Mesenchymal stem cell (in vitro differentiated cells and primary cell): Measurements from ENCODE around the gene TRA2A.

ENCODE experiments used
- DNase-seq: peaks from one replicate; pipeline ENCODE4 v3.0.0-alpha.2; 2013
- H2AFZ ChIP-seq: one replicate; pipeline ENCODE4 v1.6.1; 2013; ENCODE audit warnings: low read depth, mild to moderate bottlenecking, control low read depth, inconsistent platforms, low read length, moderate library complexity
- H2AK5ac ChIP-seq: 2 replicates; pipeline ENCODE4 v1.6.1; 2013; ENCODE audit warnings: low read length, moderate library complexity, mild to moderate bottlenecking, inconsistent platforms; ENCODE audit not compliant: severe bottlenecking
- H2BK120ac ChIP-seq: one replicate; pipeline ENCODE4 v1.6.1; 2013; ENCODE audit warnings: low read depth, mild to moderate bottlenecking, inconsistent platforms, low read length, moderate library complexity
- H2BK12ac ChIP-seq, 2 experiments: one replicate each; pipeline ENCODE4 v1.6.1; 2013; ENCODE audit warnings: inconsistent platforms in 2 of 2, low read length in 2 of 2, mild to moderate bottlenecking in 2 of 2, moderate library complexity in 2 of 2, control low read depth in 1 of 2
- H2BK15ac ChIP-seq: one replicate; pipeline ENCODE4 v1.6.1; 2013; ENCODE audit warnings: mild to moderate bottlenecking, low read depth, inconsistent platforms; ENCODE audit not compliant: poor library complexity, severe bottlenecking
- H2BK5ac ChIP-seq: 2 replicates; pipeline ENCODE4 v1.6.1; 2013; ENCODE audit warnings: low read depth, mild to moderate bottlenecking, low read length, control low read depth, inconsistent platforms; ENCODE audit not compliant: poor library complexity, severe bottlenecking
- H3K14ac ChIP-seq, 2 experiments: one replicate each; pipeline ENCODE4 v1.6.1; 2013; ENCODE audit warnings: inconsistent platforms in 2 of 2, low read length in 2 of 2, control low read depth in 1 of 2, mild to moderate bottlenecking in 1 of 2, moderate library complexity in 1 of 2
- H3K18ac ChIP-seq, 2 experiments: one replicate each; pipeline ENCODE4 v1.6.1; 2013; ENCODE audit warnings: inconsistent platforms in 2 of 2, low read length in 2 of 2, control low read depth in 1 of 2, low read depth in 1 of 2, mild to moderate bottlenecking in 1 of 2
- H3K23ac ChIP-seq, 2 experiments: one replicate each; pipeline ENCODE4 v1.6.1; 2013; ENCODE audit warnings: inconsistent platforms in 2 of 2, low read length in 2 of 2, mild to moderate bottlenecking in 2 of 2, moderate library complexity in 2 of 2, control low read depth in 1 of 2
- H3K27ac ChIP-seq: 2 replicates; pipeline ENCODE4 v1.5.1; 2013; ENCODE audit warnings: mild to moderate bottlenecking, moderate library complexity, low read length, control low read depth, inconsistent platforms; ENCODE audit not compliant: poor library complexity, severe bottlenecking
- H3K27me3 ChIP-seq, 2 experiments: 2 replicates each; pipeline versions ENCODE4 v1.6.1 to v1.7.0; 2013; ENCODE audit warnings: low read length in 2 of 2, mild to moderate bottlenecking in 2 of 2, moderate library complexity in 2 of 2, control low read depth in 1 of 2, inconsistent platforms in 1 of 2; ENCODE audit not compliant: control insufficient read depth in 1 of 2, insufficient read depth in 1 of 2
- H3K36me3 ChIP-seq, 2 experiments: 2 replicates each; pipeline versions ENCODE4 v1.6.1 to v1.7.0; 2013; ENCODE audit warnings: low read length in 2 of 2, control low read depth in 1 of 2, inconsistent platforms in 1 of 2, low read depth in 1 of 2, mild to moderate bottlenecking in 1 of 2; ENCODE audit not compliant: insufficient read depth in 2 of 2, control insufficient read depth in 1 of 2
- H3K4ac ChIP-seq, 2 experiments: one replicate each; pipeline ENCODE4 v1.6.1; 2013; ENCODE audit warnings: inconsistent platforms in 2 of 2, low read length in 2 of 2, mild to moderate bottlenecking in 2 of 2, moderate library complexity in 2 of 2, control low read depth in 1 of 2, low read depth in 1 of 2
- H3K4me1 ChIP-seq: 2 replicates; pipeline ENCODE4 v1.6.1; 2013; ENCODE audit warnings: low read depth, low read length, control low read depth; ENCODE audit not compliant: control insufficient read depth, insufficient read depth
- H3K4me2 ChIP-seq: 2 replicates; pipeline ENCODE4 v1.6.1; 2013; ENCODE audit warnings: low read length, mild to moderate bottlenecking, inconsistent platforms; ENCODE audit not compliant: poor library complexity, severe bottlenecking
- H3K4me3 ChIP-seq, 2 experiments: 2 replicates each; pipeline versions ENCODE4 v1.5.1 to v1.7.0; 2013; ENCODE audit warnings: low read length in 2 of 2, mild to moderate bottlenecking in 2 of 2, control low read depth in 1 of 2, low read depth in 1 of 2; ENCODE audit not compliant: insufficient read depth in 1 of 2
- H3K79me1 ChIP-seq: replicated peaks from 2 replicates; pipeline ENCODE4 v1.6.1; 2013; ENCODE audit warnings: mild to moderate bottlenecking, control low read depth, low read length, inconsistent platforms; ENCODE audit not compliant: poor library complexity, severe bottlenecking
- H3K9ac ChIP-seq: 2 replicates; pipeline ENCODE4 v1.7.0; 2013; ENCODE audit warnings: mild to moderate bottlenecking, low read length, moderate library complexity
- H3K9me3 ChIP-seq: 2 replicates; pipeline ENCODE4 v1.7.0; 2013; ENCODE audit warnings: mild to moderate bottlenecking, low read length; ENCODE audit not compliant: control insufficient read depth
- H4K8ac ChIP-seq: one replicate; pipeline ENCODE4 v1.6.1; 2013; ENCODE audit warnings: inconsistent platforms, mild to moderate bottlenecking, low read length, moderate library complexity
- H4K91ac ChIP-seq: one replicate; pipeline ENCODE4 v1.6.1; 2013; ENCODE audit warnings: mild to moderate bottlenecking, low read length, inconsistent platforms
- WGBS: methylation state at CpG from one replicate; pipeline ENCODE4 v1.1.7; 2013; ENCODE audit warnings: mixed read lengths; 5-methylcytosine and 5-hydroxymethylcytosine counted together

Gene TRA2A

GRCh38 chr7:23539494-23539907 is 7.7 kb upstream of the TRA2A start:
- no peak overlapping the region for H2BK15ac ChIP-seq
- H3K14ac ChIP-seq = no peak overlapping the region
- H3K36me3 ChIP-seq = no peaks in the 10 kb centered on the region
- no peaks in the 10 kb centered on the region for H3K79me1 ChIP-seq
- no peak overlapping the region for H2BK5ac ChIP-seq
- no peak overlapping the region for H3K9ac ChIP-seq
- no peak for DNase-seq
- H2BK120ac ChIP-seq = no peak overlapping the region
- H2AK5ac ChIP-seq = no peak overlapping the region
- H2AFZ ChIP-seq = no peak overlapping the region
- H2BK12ac ChIP-seq = no peak overlapping the region
- H3K27ac ChIP-seq = no peak overlapping the region
- no peaks in the 10 kb centered on the region for H3K27me3 ChIP-seq
- no peak overlapping the region for H3K4me3 ChIP-seq
- no peak overlapping the region for H3K23ac ChIP-seq
- H3K18ac ChIP-seq = no peak overlapping the region
- no peak overlapping the region for H3K4ac ChIP-seq
- no peak overlapping the region for H3K4me2 ChIP-seq
- 83% methylated on average over 4 of the region's 4 CpGs for WGBS
- no peak overlapping the region for H4K91ac ChIP-seq
- H4K8ac ChIP-seq = no peak overlapping the region
- no peaks in the 10 kb centered on the region for H3K9me3 ChIP-seq
- H3K4me1 ChIP-seq = no peaks in the 10 kb centered on the region

GRCh38 chr7:23538301-23538700 is 6.5 kb upstream of the TRA2A start:
- Histone ChIP-seq H2BK15ac (no peak overlapping the region), H3K4me2 (no peak overlapping the region), H3K4ac (no peak overlapping the region), H2BK12ac (no peak overlapping the region), H2AFZ (no peak overlapping the region), H3K4me3 (no peak overlapping the region), H3K18ac (no peak overlapping the region), H3K4me1 (no peaks in the 10 kb centered on the region), H3K27ac (no peak overlapping the region), H4K91ac (no peak overlapping the region), H3K9ac (no peak overlapping the region), H3K23ac (no peak overlapping the region), H3K79me1 (no peaks in the 10 kb centered on the region), H2BK120ac (no peak overlapping the region), H2BK5ac (no peak overlapping the region), H3K27me3 (no peaks in the 10 kb centered on the region), H3K36me3 (no peaks in the 10 kb centered on the region), H2AK5ac (no peak overlapping the region), H3K14ac (no peak overlapping the region), H4K8ac (no peak overlapping the region), H3K9me3 (no peaks in the 10 kb centered on the region)
- WGBS = 97% methylated on average over 2 of the region's 3 CpGs
- no peak for DNase-seq

- no peaks in the 10 kb centered on the region for H3K36me3 ChIP-seq
- no peak overlapping the region for H4K8ac ChIP-seq
- no peak overlapping the region for H2BK12ac ChIP-seq
- H2BK120ac ChIP-seq = no peak overlapping the region
- H3K14ac ChIP-seq = no peak overlapping the region
- H2BK5ac ChIP-seq = no peak overlapping the region
- DNase-seq = no peak
- H3K18ac ChIP-seq = no peak overlapping the region
- no peak overlapping the region for H3K27ac ChIP-seq
- no peak overlapping the region for H2BK15ac ChIP-seq
- H4K91ac ChIP-seq = no peak overlapping the region
- no peak overlapping the region for H3K4ac ChIP-seq
- peaks cover 7% of the 10 kb centered on the region for H3K4me1 ChIP-seq
- 100% methylated on average over 2 of the region's 5 CpGs for WGBS
- no peak overlapping the region for H2AFZ ChIP-seq
- H2AK5ac ChIP-seq = no peak overlapping the region
- H3K4me3 ChIP-seq = no peak overlapping the region
- no peaks in the 10 kb centered on the region for H3K27me3 ChIP-seq
- H3K79me1 ChIP-seq = no peaks in the 10 kb centered on the region
- no peak overlapping the region for H3K9ac ChIP-seq
- H3K4me2 ChIP-seq = no peak overlapping the region
- H3K9me3 ChIP-seq = no peaks in the 10 kb centered on the region
- no peak overlapping the region for H3K23ac ChIP-seq
Observed at GRCh38 chr7:23533238-23533604, 1.4 kb upstream of the TRA2A start.

GRCh38 chr7:23532490-23533237 is 883 bp upstream of the TRA2A start:
- H3K9ac ChIP-seq = peak overlapping the region; percentile 100
- H3K9me3 ChIP-seq = no peaks in the 10 kb centered on the region
- H2BK5ac ChIP-seq = no peak overlapping the region
- H2AFZ ChIP-seq = peak overlapping the region; percentile 77
- H2BK15ac ChIP-seq = no peak overlapping the region
- peak overlapping the region; percentile 11 to 29 for H3K4ac ChIP-seq
- peak overlapping the region in 1 of 2 experiments; percentile 91 for H3K4me3 ChIP-seq
- H4K91ac ChIP-seq = no peak overlapping the region
- peak overlapping the region; percentile 75 for H3K27ac ChIP-seq
- no peaks in the 10 kb centered on the region for H3K79me1 ChIP-seq
- H3K36me3 ChIP-seq = no peaks in the 10 kb centered on the region
- no peaks in the 10 kb centered on the region for H3K27me3 ChIP-seq
- peaks cover 9% of the 10 kb centered on the region for H3K4me1 ChIP-seq
- WGBS = 94% methylated on average over 23 of the region's 23 CpGs
- peak overlapping the region; percentile 26 for H3K4me2 ChIP-seq
- peak overlapping the region in 1 of 2 experiments; percentile 42 for H2BK12ac ChIP-seq
- peak overlapping the region in 1 of 2 experiments; percentile 60 for H3K23ac ChIP-seq
- no peak overlapping the region for H2AK5ac ChIP-seq
- H3K18ac ChIP-seq = peak overlapping the region; percentile 57 to 84
- DNase-seq = no peak
- H2BK120ac ChIP-seq = no peak overlapping the region
- no peak overlapping the region for H3K14ac ChIP-seq
- H4K8ac ChIP-seq = peak overlapping the region; percentile 89
